Effector CD8-positive, alpha-beta T cell (primary cell): ENCODE data around the gene DOC2A.
"Not testable (repeated sequence)": the region's sequence is repeated elsewhere in the genome, so short reads cannot be mapped to it uniquely, and the experiment has no call there.

Experiments
- DNase-seq: peaks from one replicate; lab custom pipeline; 2025; lab: John Stamatoyannopoulos, UW

Gene DOC2A

GRCh38 chr16:30027588-30028437 is 17.0 kb upstream of the DOC2A start:
- no peak for DNase-seq

GRCh38 chr16:30026449-30026848 is 15.6 kb upstream of the DOC2A start:
- no peak for DNase-seq

GRCh38 chr16:30025574-30025973 is 14.7 kb upstream of the DOC2A start:
- DNase-seq: no peak

- DNase-seq: no peak
These were observed 14.3 kb upstream of the DOC2A start for GRCh38 chr16:30025156-30025555.

- DNase-seq: no peak
These were observed 13.6 kb upstream of the DOC2A start for GRCh38 chr16:30024451-30024850.

GRCh38 chr16:30023586-30023985 is 12.8 kb upstream of the DOC2A start:
- DNase-seq: no peak

GRCh38 chr16:30022887-30023286 is 12.1 kb upstream of the DOC2A start, which contains the start of gene C16orf92:
Gene C16orf92, plus strand, starts transcription at chr16:30023198. Its CDS starts 143 bp downstream, at chr16:30023341.
- DNase-seq: no peak

GRCh38 chr16:30018731-30019158 is 7.9 kb upstream of the DOC2A start:
- DNase-seq: no peak

GRCh38 chr16:30017937-30018336 is 7.1 kb upstream of the DOC2A start:
- DNase-seq: not testable (repeated sequence)

- DNase-seq: no peak
These were observed 6.4 kb upstream of the DOC2A start for GRCh38 chr16:30017277-30017656.

GRCh38 chr16:30016555-30017276 is 5.9 kb upstream of the DOC2A start:
- no peak for DNase-seq

- not testable (repeated sequence) for DNase-seq
These were observed 4.6 kb upstream of the DOC2A start for GRCh38 chr16:30015450-30015849.

- DNase-seq: not testable (repeated sequence)
These were observed 1.8 kb upstream of the DOC2A start for GRCh38 chr16:30012598-30012997.

- DNase-seq: no peak
These were observed 1.1 kb upstream of the DOC2A start for GRCh38 chr16:30011714-30012504.

- no peak for DNase-seq
These were observed 610 bp downstream of the DOC2A start for GRCh38 chr16:30009990-30010843.

GRCh38 chr16:30009085-30009862 is 1.6 kb downstream of the DOC2A start:
- DNase-seq: no peak

GRCh38 chr16:30007378-30007895 is 3.4 kb downstream of the DOC2A start:
- DNase-seq: no peak

GRCh38 chr16:30006659-30007377 is 4.0 kb downstream of the DOC2A start:
- DNase-seq: no peak

- no peak for DNase-seq
These were observed 4.7 kb downstream of the DOC2A start for GRCh38 chr16:30006095-30006473.
